Ascending aorta (tissue), 2 donors: ENCODE results near the gene SRPK2. TPM values are rescaled to one million over a fixed set of nuclear protein-coding genes. Genes with fewer than 3 reads are reported as not detected.

ENCODE experiments used
- DNase-seq, 2 donors: peaks; one replicate each; pipeline ENCODE4 v3.0.0-alpha.2; 2019; ENCODE audit warnings: low spot score in 2 of 2
- H3K27ac ChIP-seq, 2 donors: fragments of 200-600 bp; sonication (generic); one replicate each; pipeline ENCODE4 v1.5.1; 2016 to 2017; ENCODE audit warnings: mild to moderate bottlenecking in 1 of 2
- H3K27me3 ChIP-seq: fragments of 200-600 bp; sonication (generic); one replicate; pipeline ENCODE4 v1.5.1; 2017
- H3K36me3 ChIP-seq, 2 donors: fragments of 200-600 bp; sonication (generic); one replicate each; pipeline ENCODE4 v1.5.1; 2016
- H3K4me1 ChIP-seq, 2 donors: fragments of 200-600 bp; sonication (generic); one replicate each; pipeline ENCODE4 v1.5.1; 2016 to 2017; ENCODE audit warnings: mild to moderate bottlenecking in 1 of 2
- H3K4me3 ChIP-seq, 2 donors: fragments of 200-600 bp; sonication (generic); one replicate each; pipeline ENCODE4 v1.5.1; 2016 to 2017; ENCODE audit warnings: mild to moderate bottlenecking in 1 of 2
- H3K9me3 ChIP-seq, 2 donors: fragments of 200-600 bp; sonication (generic); one replicate each; pipeline ENCODE4 v1.5.1; 2016
- CTCF ChIP-seq, 3 experiments: fragments of 200-600 bp in 2 of 3; fragments of 450-650 bp in 1 of 3; sonication (generic) in 2 of 3; IDR thresholded peaks; one replicate each; pipeline ENCODE4 v1.5.1; 2016 to 2019; ENCODE audit warnings: antibody characterized with exemption in 3 of 3, mild to moderate bottlenecking in 1 of 3, moderate library complexity in 1 of 3
- intact Hi-C: fragments of 100-400 bp; cut with DNase I; formaldehyde crosslinking; loops from one replicate; pipeline ENCODE4 v1.15.1; 2023
- total RNA-seq: library from RNA; depleted of rRNA; stranded (reverse); fragments of >200 nt; gene quantifications from one replicate; pipeline ENCODE4 v1.1.0, GENCODE V29; 2016

Gene SRPK2
- total RNA-seq, 1 donor from 2014 or later, result 26.2 TPM

DNA sequence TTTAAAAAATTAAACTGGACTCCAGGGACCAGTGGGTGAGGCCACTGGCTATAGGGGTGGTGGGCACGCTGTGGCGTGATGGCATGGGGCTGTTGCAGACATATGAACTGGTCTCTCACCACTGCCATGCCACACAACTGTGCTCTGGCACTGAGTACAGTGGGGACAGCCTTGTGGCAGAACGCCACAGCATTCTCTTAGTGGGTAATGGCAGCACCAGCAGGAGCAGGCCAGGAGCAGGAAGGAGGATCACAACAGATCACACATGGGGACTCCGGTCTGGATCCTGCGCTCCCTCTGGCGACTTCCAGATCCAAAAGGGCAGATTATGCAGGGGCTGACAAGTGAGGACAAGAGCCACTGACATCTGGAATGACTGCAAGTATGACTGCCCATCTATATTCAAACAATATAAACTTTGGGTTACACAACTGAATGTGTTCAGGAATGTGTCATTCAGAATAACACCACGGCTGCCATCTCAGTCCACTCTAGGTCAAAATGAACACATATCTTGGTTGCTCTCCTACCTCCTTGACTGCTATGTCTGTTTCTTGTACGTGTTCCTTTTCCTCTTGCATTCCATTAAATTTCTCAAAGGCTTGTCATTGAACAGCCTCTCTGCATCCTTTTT lies 198.7 kb downstream of the SRPK2 start:
- no peak for DNase-seq
- Histone ChIP-seq H3K4me3 (no peak overlapping the region), H3K36me3 (no peaks in the 10 kb centered on the region), H3K27ac (no peak overlapping the region), H3K27me3 (no peaks in the 10 kb centered on the region), H3K4me1 (peaks cover 0 to 2% of the 10 kb centered on the region in 2 donors), H3K9me3 (no peaks in the 10 kb centered on the region)
- no peak for TF ChIP-seq CTCF (IDR thresholded peaks at IDR 0.05)
- intact Hi-C loops, result no loop called here

- no peak overlapping the region for H3K4me3 ChIP-seq
- H3K4me1 ChIP-seq, result peaks cover 0 to 2% of the 10 kb centered on the region in 2 donors
- no peaks in the 10 kb centered on the region for H3K36me3 ChIP-seq
- no peak for TF ChIP-seq CTCF (IDR thresholded peaks at IDR 0.05)
- no peaks in the 10 kb centered on the region for H3K27me3 ChIP-seq
- intact Hi-C loops, result no loop called here
- H3K9me3 ChIP-seq, result no peaks in the 10 kb centered on the region
- H3K27ac ChIP-seq, result no peak overlapping the region
- no peak for DNase-seq
Measured at GRCh38 chr7:105188201-105188600, 200.5 kb downstream of the SRPK2 start.

DNA sequence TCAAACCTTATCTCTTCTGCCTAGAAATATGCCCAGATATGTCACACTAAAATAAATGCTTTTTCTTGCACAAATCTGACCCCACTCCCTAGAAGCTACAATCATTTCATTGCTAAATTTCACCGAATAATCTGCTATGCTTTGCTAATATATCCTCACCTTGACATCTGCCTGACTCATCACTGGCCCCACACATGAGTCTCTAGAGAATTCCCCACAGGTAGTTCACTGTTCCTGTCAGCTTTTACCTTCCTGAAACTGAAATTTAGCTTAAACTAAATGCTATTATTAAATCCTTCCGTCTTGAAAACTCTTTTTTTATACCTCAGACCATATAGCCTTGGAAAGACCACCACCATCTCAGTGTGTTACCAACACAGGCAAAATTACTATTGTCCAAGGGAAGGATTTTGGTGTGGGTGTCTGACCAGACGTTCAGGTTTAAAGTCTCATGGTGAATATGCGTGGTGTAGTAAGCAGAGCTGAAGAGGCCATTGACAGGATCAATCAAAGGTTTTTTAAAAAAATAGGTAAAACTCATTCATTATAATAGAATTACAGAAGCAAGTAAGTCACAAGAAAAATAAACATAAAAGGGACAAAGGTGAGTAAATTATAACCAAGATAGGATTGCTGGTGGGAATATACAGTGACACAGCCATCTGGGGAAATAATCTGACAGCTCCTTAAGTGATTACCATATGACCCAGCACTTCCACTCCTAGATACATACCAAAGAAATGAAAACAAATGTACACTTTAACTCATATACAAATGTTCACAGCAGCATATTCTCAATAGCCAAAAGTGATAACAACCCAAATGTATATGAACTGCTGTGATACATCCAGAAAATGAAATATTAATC lies 201.2 kb downstream of the SRPK2 start:
- Histone ChIP-seq H3K27me3 (no peaks in the 10 kb centered on the region), H3K4me3 (no peak overlapping the region), H3K27ac (no peak overlapping the region), H3K36me3 (no peaks in the 10 kb centered on the region), H3K9me3 (no peaks in the 10 kb centered on the region), H3K4me1 (peaks cover 0 to 2% of the 10 kb centered on the region in 2 donors)
- DNase-seq, result no peak
- intact Hi-C loops, result no loop called here
- TF ChIP-seq CTCF (IDR thresholded peaks at IDR 0.05), result no peak

DNA sequence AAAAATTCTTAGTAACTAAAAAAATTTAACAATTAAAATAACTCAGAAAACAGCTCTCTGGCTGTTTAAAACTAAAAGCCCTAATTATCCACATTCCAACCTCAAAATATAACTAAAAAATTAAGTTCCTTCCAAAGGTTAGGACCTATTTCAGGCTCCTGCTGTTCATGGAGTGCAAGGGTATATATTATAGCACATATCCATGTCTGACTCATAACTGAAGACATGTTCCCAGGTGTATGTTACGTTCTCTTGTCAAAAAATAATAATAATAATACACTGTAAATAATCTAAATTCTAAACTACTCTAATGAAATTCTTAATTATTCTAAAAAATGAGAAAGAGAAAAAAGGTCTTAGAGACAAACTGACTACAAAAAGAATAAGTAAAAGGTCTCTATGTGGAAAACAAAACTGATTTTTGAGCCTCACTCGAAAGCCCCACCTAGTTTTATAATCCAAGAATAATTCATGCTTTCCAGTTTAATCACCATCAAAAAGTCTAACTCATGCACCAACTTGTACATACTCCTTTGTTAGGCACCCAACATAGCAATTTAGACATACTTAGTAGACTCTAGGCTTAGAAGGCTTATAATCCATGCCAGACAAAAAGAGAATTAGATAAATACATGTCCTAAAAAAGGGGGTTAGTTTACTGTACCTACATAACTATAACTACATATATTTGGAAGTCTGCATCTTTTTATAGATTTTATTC lies 203.3 kb downstream of the SRPK2 start:
- intact Hi-C loops, result no loop called here

More for the DNA sequence above, 203.3 kb downstream of the SRPK2 start:
- H3K27ac ChIP-seq, result no peak overlapping the region
- TF ChIP-seq CTCF (IDR thresholded peaks at IDR 0.05), result no peak
- no peaks in the 10 kb centered on the region for H3K27me3 ChIP-seq
- H3K9me3 ChIP-seq, result peaks cover 0 to under 1% of the 10 kb centered on the region in 2 donors
- H3K36me3 ChIP-seq, result no peaks in the 10 kb centered on the region
- H3K4me3 ChIP-seq, result no peak overlapping the region
- DNase-seq, result no peak
- H3K4me1 ChIP-seq, result peaks cover 0 to 2% of the 10 kb centered on the region in 2 donors
